H1 (cell line): ENCODE data around the gene KCNH1. TPM values are rescaled to one million over a fixed set of nuclear protein-coding genes. Genes with fewer than 3 reads are reported as not detected.
"Not testable (repeated sequence)": the region's sequence is repeated elsewhere in the genome, so short reads cannot be mapped to it uniquely, and the experiment has no call there.

ENCODE experiments used
- CTCF ChIA-PET: fragments of 300-600 bp; sonication (Branson Sonifier 250); formaldehyde crosslinking; loops from one replicate; lab custom pipeline; 2021; ENCODE audit not compliant: partially characterized antibody; lab: Charles Lee
- POLR2A ChIA-PET: fragments of 300-600 bp; sonication (Branson Sonifier 250); formaldehyde crosslinking; loops from one replicate; lab custom pipeline; 2021; ENCODE audit warnings: inconsistent platforms; ENCODE audit not compliant: partially characterized antibody; lab: Charles Lee
- DNase-seq, 2 experiments: peaks; one replicate each; pipeline versions ENCODE4 v3.0.0 to v3.0.0-alpha.2; 2010 to 2022; ENCODE audit warnings: low spot score in 2 of 2, low read depth in 1 of 2, mixed read lengths in 1 of 2
- FAIRE-seq: peaks from 2 replicates; lab custom pipeline; 2011; peaks lifted over from hg19 to GRCh38; lab: Jason Lieb, UNC
- H2AFZ ChIP-seq: 2 replicates; pipeline ENCODE4 v1.8.1; 2012; ENCODE audit warnings: low read length, inconsistent platforms
- H2AK5ac ChIP-seq: 2 replicates; pipeline ENCODE4 v1.6.1; 2013; ENCODE audit warnings: low read depth, low read length
- H2BK120ac ChIP-seq: replicated peaks from 2 replicates; pipeline ENCODE3; 2013; ENCODE audit warnings: low read depth, low read length, inconsistent platforms
- H2BK12ac ChIP-seq: 2 replicates; pipeline ENCODE4 v1.6.1; 2013; ENCODE audit warnings: low read depth, low read length
- H2BK15ac ChIP-seq: 2 replicates; pipeline ENCODE4 v1.6.1; 2013; ENCODE audit warnings: low read length
- H2BK20ac ChIP-seq: 2 replicates; pipeline ENCODE4 v1.6.1; 2013; ENCODE audit warnings: low read length
- H2BK5ac ChIP-seq: 2 replicates; pipeline ENCODE4 v1.6.1; 2013; ENCODE audit warnings: low read depth, low read length
- H3K14ac ChIP-seq: 2 replicates; pipeline ENCODE4 v1.6.1; 2013; ENCODE audit warnings: inconsistent platforms; ENCODE audit not compliant: insufficient read length
- H3K18ac ChIP-seq: 2 replicates; pipeline ENCODE4 v1.6.1; 2013; ENCODE audit warnings: low read length; ENCODE audit errors: extremely low read depth
- H3K23ac ChIP-seq: 2 replicates; pipeline ENCODE4 v1.6.1; 2013; ENCODE audit warnings: inconsistent platforms; ENCODE audit not compliant: insufficient read length
- H3K23me2 ChIP-seq: 2 replicates; pipeline ENCODE4 v1.6.1; 2013; ENCODE audit warnings: low read depth, low read length
- H3K27ac ChIP-seq: 2 replicates; pipeline ENCODE4 v1.6.1; 2011; ENCODE audit warnings: low read depth, low read length, inconsistent platforms
- H3K27me3 ChIP-seq, 4 experiments: replicated peaks in 1 of 4; 1 replicate in 1 of 4; 2 replicates in 3 of 4; pipeline versions ENCODE4 v1.6.1 to v1.8.1; 2011 to 2013; ENCODE audit warnings: low read length in 3 of 4, mild to moderate bottlenecking in 3 of 4, inconsistent platforms in 2 of 4, mixed read lengths in 2 of 4, moderate library complexity in 1 of 4; ENCODE audit not compliant: control insufficient read depth in 3 of 4, insufficient read depth in 3 of 4; ENCODE audit errors: extremely low read depth in 1 of 4
- H3K36me3 ChIP-seq, 4 experiments: 2 replicates each; pipeline versions ENCODE4 v1.6.1 to v1.8.1; 2011 to 2013; ENCODE audit warnings: mild to moderate bottlenecking in 4 of 4, low read length in 3 of 4, moderate library complexity in 2 of 4, control low read depth in 1 of 4, inconsistent platforms in 1 of 4; ENCODE audit not compliant: insufficient read depth in 4 of 4, control insufficient read depth in 2 of 4
- H3K4ac ChIP-seq: replicated peaks from 2 replicates; pipeline ENCODE3; 2013; ENCODE audit warnings: low read length, low read depth, mixed read lengths, inconsistent platforms; ENCODE audit not compliant: insufficient read length
- H3K4me1 ChIP-seq, 4 experiments: replicated peaks in 1 of 4; 1 replicate in 1 of 4; 2 replicates in 3 of 4; pipeline versions ENCODE4 v1.6.1 to v1.8.1; 2011 to 2013; ENCODE audit warnings: low read length in 3 of 4, inconsistent platforms in 2 of 4, mixed read lengths in 1 of 4; ENCODE audit not compliant: insufficient read depth in 4 of 4, control insufficient read depth in 3 of 4
- H3K4me2 ChIP-seq, 2 experiments: 2 replicates each; pipeline versions ENCODE4 v1.6.1 to v1.8.1; 2011 to 2013; ENCODE audit warnings: low read depth in 2 of 2, low read length in 2 of 2, control low read depth in 1 of 2, inconsistent platforms in 1 of 2, mild to moderate bottlenecking in 1 of 2; ENCODE audit not compliant: insufficient read depth in 1 of 2
- H3K4me3 ChIP-seq, 4 experiments: fragments of 200-600, 300-600 bp in 1 of 4; sonication (generic), shearing (Covaris generic), sonication (Bioruptor Twin) in 1 of 4; 2 replicates each; pipeline versions ENCODE4 v1.5.1 to v1.8.1; 2011 to 2016; ENCODE audit warnings: low read length in 4 of 4, low read depth in 3 of 4, control low read depth in 2 of 4, inconsistent platforms in 2 of 4, mild to moderate bottlenecking in 2 of 4, mixed read lengths in 1 of 4, moderate library complexity in 1 of 4; ENCODE audit not compliant: insufficient read depth in 2 of 4; ENCODE audit errors: extremely low read depth in 1 of 4
- H3K56ac ChIP-seq: replicated peaks from 2 replicates; pipeline ENCODE3; 2013; ENCODE audit warnings: low read depth, mild to moderate bottlenecking, mixed read lengths, low read length, inconsistent platforms; ENCODE audit not compliant: insufficient read length
- H3K79me1 ChIP-seq: 2 replicates; pipeline ENCODE4 v1.6.1; 2013; ENCODE audit warnings: low read depth, low read length, control low read depth
- H3K79me2 ChIP-seq, 2 experiments: 2 replicates each; pipeline versions ENCODE4 v1.6.1 to v1.8.1; 2012 to 2013; ENCODE audit warnings: low read length in 2 of 2, mild to moderate bottlenecking in 2 of 2, inconsistent platforms in 1 of 2; ENCODE audit not compliant: insufficient read depth in 2 of 2, control insufficient read depth in 1 of 2
- H3K9ac ChIP-seq, 4 experiments: replicated peaks in 1 of 4; 1 replicate in 1 of 4; 2 replicates in 3 of 4; pipeline versions ENCODE4 v1.6.1 to v1.8.1; 2011 to 2013; ENCODE audit warnings: low read depth in 3 of 4, low read length in 3 of 4, control low read depth in 2 of 4, mild to moderate bottlenecking in 2 of 4, moderate library complexity in 2 of 4, inconsistent platforms in 1 of 4; ENCODE audit errors: extremely low read depth in 1 of 4
- H3K9me3 ChIP-seq, 2 experiments: 2 replicates each; pipeline versions ENCODE4 v1.6.1 to v1.8.1; 2012 to 2013; ENCODE audit warnings: mild to moderate bottlenecking in 2 of 2, moderate library complexity in 2 of 2, control low read depth in 1 of 2, inconsistent platforms in 1 of 2, low read depth in 1 of 2, low read length in 1 of 2, mixed read lengths in 1 of 2; ENCODE audit not compliant: insufficient read depth in 2 of 2
- H4K20me1 ChIP-seq, 2 experiments: replicated peaks in 1 of 2; 2 replicates each; pipeline versions ENCODE3 to v1.8.1; 2011 to 2013; ENCODE audit warnings: inconsistent platforms in 2 of 2, low read length in 2 of 2, mild to moderate bottlenecking in 1 of 2; ENCODE audit not compliant: insufficient read depth in 2 of 2, control insufficient read depth in 1 of 2
- H4K5ac ChIP-seq: 2 replicates; pipeline ENCODE4 v1.6.1; 2013; ENCODE audit warnings: low read length, low read depth, mixed read lengths, inconsistent platforms; ENCODE audit not compliant: insufficient read length
- H4K8ac ChIP-seq: 2 replicates; pipeline ENCODE4 v1.8.0; 2013; ENCODE audit warnings: mild to moderate bottlenecking, moderate library complexity, low read length, inconsistent platforms; ENCODE audit not compliant: insufficient read depth; ENCODE audit errors: extremely low read depth
- H4K91ac ChIP-seq: replicated peaks from 2 replicates; pipeline ENCODE3; 2013; ENCODE audit warnings: low read length, mixed read lengths, inconsistent platforms; ENCODE audit not compliant: insufficient read length
- WGBS, 2 experiments: shearing (Covaris generic) in 1 of 2; methylation state at CpG; one replicate each; pipeline versions ENCODE4 v1.1.6 to v1.1.7; 2013 to 2015; ENCODE audit warnings: low lambda C conversion rate in 2 of 2, mixed read lengths in 2 of 2, inconsistent platforms in 1 of 2, low coverage in 1 of 2, missing lambda C conversion rate in 1 of 2; ENCODE audit not compliant: insufficient replicate concordance in 2 of 2, insufficient coverage in 1 of 2, insufficient read length in 1 of 2; ENCODE audit errors: extremely low coverage in 1 of 2, missing lambda C conversion rate in 1 of 2; 5-methylcytosine and 5-hydroxymethylcytosine counted together
- polyA plus RNA-seq, 7 experiments: library from polyadenylated mRNA; depleted of rRNA in 3 of 7; stranded (reverse) in 5 of 7; unstranded in 2 of 7; fragments of >200 nt in 5 of 7; fragments of 200-250 nt in 2 of 7; gene quantifications; 1 replicate in 5 of 7; 2 replicates in 1 of 7; 4 replicates in 1 of 7; pipeline versions ENCODE4 v1.2.1 to v1.2.3, GENCODE V29; 2011 to 2013; ENCODE audit warnings: missing spikeins in 2 of 7, mixed read lengths in 2 of 7
- total RNA-seq: library from RNA; stranded (reverse); fragmentation: NEBNext Ultra II Directional; extraction: Animal tissue kit (Norgen Biotek cat#: 25700); gene quantifications from 2 replicates; pipeline ENCODE4 v1.2.1, GENCODE V29; 2021

The KCNH1 gene
- total and polyA plus RNA-seq, 2 of the 8 experiments (the other 6 are each of a cell fraction or from before 2014, with no cell fraction given): 0.27 to 0.34 TPM

DNA sequence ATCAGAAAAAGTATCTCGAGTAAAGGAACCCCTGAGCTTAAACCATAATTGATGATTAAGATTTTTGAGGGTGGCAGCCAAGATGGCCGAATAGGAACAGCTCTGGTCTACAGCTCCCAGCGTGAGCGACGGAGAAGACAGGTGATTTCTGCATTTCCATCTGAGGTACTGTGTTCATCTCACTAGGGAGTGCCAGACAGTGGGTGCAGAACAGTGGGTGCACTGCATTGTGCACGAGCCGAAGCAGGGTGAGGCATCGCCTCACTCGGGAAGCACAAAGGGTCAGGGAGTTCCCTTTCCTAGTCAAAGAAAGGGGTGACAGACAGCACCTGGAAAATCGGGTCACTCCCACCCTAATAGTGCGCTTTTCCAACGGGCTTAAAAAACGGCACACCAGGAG is 138.0 kb downstream of the KCNH1 start:
- DNase-seq, H4K8ac ChIP-seq, H2BK15ac ChIP-seq, CTCF ChIA-PET, H4K5ac ChIP-seq, H2AFZ ChIP-seq, H3K23ac ChIP-seq, H3K4me3 ChIP-seq, FAIRE-seq, H3K23me2 ChIP-seq, H3K27ac ChIP-seq, H4K91ac ChIP-seq, H4K20me1 ChIP-seq, H2AK5ac ChIP-seq, H3K79me2 ChIP-seq, H3K79me1 ChIP-seq, H2BK120ac ChIP-seq, H3K56ac ChIP-seq, H3K18ac ChIP-seq, H3K9ac ChIP-seq, POLR2A ChIA-PET, H3K36me3 ChIP-seq, H2BK12ac ChIP-seq, H3K4me2 ChIP-seq, H3K4ac ChIP-seq, H3K14ac ChIP-seq, H2BK20ac ChIP-seq, H3K4me1 ChIP-seq, H3K27me3 ChIP-seq, H2BK5ac ChIP-seq: not testable (repeated sequence)
- WGBS, 2 experiments: 93% methylated on average over 13 of the region's 13 CpGs; no CpG with 5 or more reads in 1 of the 2 experiments
- peaks cover 9 to 13% of the 10 kb centered on the region in 2 experiments; a peak in 3 of 4 replicates for H3K9me3 ChIP-seq
